ENCODE results near the gene PRKAR1A.

PRKAR1A gene

GRCh38 chr17:68568581-68568980 lies 56.4 kb downstream of the PRKAR1A start:
- no peak overlapping the region for H3K4me3 ChIP-seq (IDR thresholded peaks at IDR 0.05; ENCODE audit: insufficient read depth, low read depth, low read length)
- H3K27ac ChIP-seq, result no peak overlapping the region
- no peaks in the 10 kb centered on the region for H3K36me3 ChIP-seq (ENCODE audit: insufficient read depth)
- no peaks in the 10 kb centered on the region for H3K27me3 ChIP-seq (ENCODE audit: insufficient read depth, low read depth)
- no peaks in the 10 kb centered on the region for H3K4me1 ChIP-seq (ENCODE audit: low read depth, poor library complexity, severe bottlenecking)
- TF ChIP-seq, protein P1, sequence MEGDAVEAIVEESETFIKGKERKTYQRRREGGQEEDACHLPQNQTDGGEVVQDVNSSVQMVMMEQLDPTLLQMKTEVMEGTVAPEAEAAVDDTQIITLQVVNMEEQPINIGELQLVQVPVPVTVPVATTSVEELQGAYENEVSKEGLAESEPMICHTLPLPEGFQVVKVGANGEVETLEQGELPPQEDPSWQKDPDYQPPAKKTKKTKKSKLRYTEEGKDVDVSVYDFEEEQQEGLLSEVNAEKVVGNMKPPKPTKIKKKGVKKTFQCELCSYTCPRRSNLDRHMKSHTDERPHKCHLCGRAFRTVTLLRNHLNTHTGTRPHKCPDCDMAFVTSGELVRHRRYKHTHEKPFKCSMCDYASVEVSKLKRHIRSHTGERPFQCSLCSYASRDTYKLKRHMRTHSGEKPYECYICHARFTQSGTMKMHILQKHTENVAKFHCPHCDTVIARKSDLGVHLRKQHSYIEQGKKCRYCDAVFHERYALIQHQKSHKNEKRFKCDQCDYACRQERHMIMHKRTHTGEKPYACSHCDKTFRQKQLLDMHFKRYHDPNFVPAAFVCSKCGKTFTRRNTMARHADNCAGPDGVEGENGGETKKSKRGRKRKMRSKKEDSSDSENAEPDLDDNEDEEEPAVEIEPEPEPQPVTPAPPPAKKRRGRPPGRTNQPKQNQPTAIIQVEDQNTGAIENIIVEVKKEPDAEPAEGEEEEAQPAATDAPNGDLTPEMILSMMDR (conservative IDR thresholded peaks at IDR 0.05; ENCODE audit: low read depth, low read length), result no peak
- H3K4me2 ChIP-seq, result no peak overlapping the region
- H4K20me1 ChIP-seq (ENCODE audit: insufficient read depth), result no peaks in the 10 kb centered on the region
- no peaks in the 10 kb centered on the region for H3K79me2 ChIP-seq (ENCODE audit: insufficient read depth, low read depth)
- no peak overlapping the region for H3K9ac ChIP-seq
- H2AFZ ChIP-seq (ENCODE audit: low read depth), result no peak overlapping the region

DNA sequence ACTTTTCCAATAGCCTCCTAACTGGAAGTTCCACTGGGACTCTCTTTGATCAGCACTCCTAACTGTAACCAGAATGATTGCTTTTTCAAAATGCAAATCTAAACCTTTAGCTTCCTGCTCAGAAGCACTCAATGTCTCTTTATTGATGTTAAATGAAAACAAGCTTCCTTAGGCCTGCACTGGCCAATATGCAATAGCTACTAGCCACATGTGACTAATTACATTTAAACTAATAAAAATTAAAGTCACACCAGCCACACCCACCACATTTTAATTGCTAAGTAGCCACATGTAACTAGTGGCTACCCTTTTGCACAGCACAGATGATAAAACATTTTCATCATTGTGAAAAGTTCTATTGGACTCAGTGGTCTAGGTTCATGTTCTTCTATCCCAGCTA lies 57.1 kb downstream of the PRKAR1A start:
- Histone ChIP-seq H3K79me2 (ENCODE audit: insufficient read depth, low read depth) (no peaks in the 10 kb centered on the region), H2AFZ (ENCODE audit: low read depth) (no peak overlapping the region), H3K27ac (no peak overlapping the region), H3K9ac (no peak overlapping the region), H3K27me3 (ENCODE audit: insufficient read depth, low read depth) (no peaks in the 10 kb centered on the region), H3K36me3 (ENCODE audit: insufficient read depth) (no peaks in the 10 kb centered on the region), H3K4me1 (ENCODE audit: low read depth, poor library complexity, severe bottlenecking) (no peaks in the 10 kb centered on the region), H3K4me2 (no peak overlapping the region), H4K20me1 (ENCODE audit: insufficient read depth) (no peaks in the 10 kb centered on the region), H3K4me3 (IDR thresholded peaks at IDR 0.05; ENCODE audit: insufficient read depth, low read depth, low read length) (no peak overlapping the region)
- TF ChIP-seq, protein P1 (conservative IDR thresholded peaks at IDR 0.05; ENCODE audit: low read depth, low read length), result no peak

GRCh38 chr17:68570526-68570925 lies 58.3 kb downstream of the PRKAR1A start:
- Histone ChIP-seq H3K79me2 (ENCODE audit: insufficient read depth, low read depth) (no peaks in the 10 kb centered on the region), H3K4me1 (ENCODE audit: low read depth, poor library complexity, severe bottlenecking) (no peaks in the 10 kb centered on the region), H2AFZ (ENCODE audit: low read depth) (no peak overlapping the region), H3K4me2 (no peak overlapping the region), H4K20me1 (ENCODE audit: insufficient read depth) (no peaks in the 10 kb centered on the region), H3K27me3 (ENCODE audit: insufficient read depth, low read depth) (no peaks in the 10 kb centered on the region), H3K4me3 (IDR thresholded peaks at IDR 0.05; ENCODE audit: insufficient read depth, low read depth, low read length) (no peak overlapping the region), H3K9ac (no peak overlapping the region), H3K27ac (no peak overlapping the region), H3K36me3 (ENCODE audit: insufficient read depth) (no peaks in the 10 kb centered on the region)
- TF ChIP-seq, protein P1 (conservative IDR thresholded peaks at IDR 0.05; ENCODE audit: low read depth, low read length), result no peak

GRCh38 chr17:68572138-68572842 lies 60.1 kb downstream of the PRKAR1A start:
- Histone ChIP-seq H3K36me3 (ENCODE audit: insufficient read depth) (no peaks in the 10 kb centered on the region), H3K79me2 (ENCODE audit: insufficient read depth, low read depth) (no peaks in the 10 kb centered on the region), H3K9ac (no peak overlapping the region), H3K4me1 (ENCODE audit: low read depth, poor library complexity, severe bottlenecking) (no peaks in the 10 kb centered on the region), H4K20me1 (ENCODE audit: insufficient read depth) (no peaks in the 10 kb centered on the region), H2AFZ (ENCODE audit: low read depth) (no peak overlapping the region), H3K27ac (no peak overlapping the region), H3K4me3 (IDR thresholded peaks at IDR 0.05; ENCODE audit: insufficient read depth, low read depth, low read length) (no peak overlapping the region), H3K27me3 (ENCODE audit: insufficient read depth, low read depth) (no peaks in the 10 kb centered on the region), H3K4me2 (no peak overlapping the region)
- TF ChIP-seq, protein P1 (conservative IDR thresholded peaks at IDR 0.05; ENCODE audit: low read depth, low read length), result no peak

All from KMS-11 (cell line).